HG03135 (cell line): ENCODE results near the gene ABCG2.
"Not testable (repeated sequence)": the region's sequence is repeated elsewhere in the genome, so short reads cannot be mapped to it uniquely, and the experiment has no call there.

ENCODE experiments used
- ATAC-seq: cut with Tn5 transposase; IDR thresholded peaks from one replicate; pipeline ENCODE4 v1.9.1; 2021; ENCODE audit warnings: mild to moderate bottlenecking, moderate library complexity; ENCODE audit not compliant: unreplicated experiment

The ABCG2 gene

DNA sequence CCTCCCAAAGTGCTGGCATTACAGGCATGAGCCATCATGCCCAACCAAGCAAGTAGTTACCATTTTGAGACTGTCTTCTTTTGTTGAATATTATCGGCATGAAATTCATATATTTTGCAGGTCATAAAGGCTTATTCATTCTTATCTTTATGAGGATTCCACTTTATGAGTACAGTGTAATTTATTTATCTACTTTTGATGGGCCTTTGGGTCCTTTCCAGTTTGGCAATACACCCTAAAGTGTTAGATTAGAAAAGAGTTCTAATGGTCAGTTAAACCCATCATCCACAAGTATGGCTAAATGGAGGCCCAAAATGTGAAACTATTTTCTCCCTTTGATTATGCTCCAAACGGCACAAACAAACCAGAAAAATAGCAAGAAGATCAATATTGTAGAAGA is 10.9 kb upstream of the ABCG2 start:
- ATAC-seq: no peak

DNA sequence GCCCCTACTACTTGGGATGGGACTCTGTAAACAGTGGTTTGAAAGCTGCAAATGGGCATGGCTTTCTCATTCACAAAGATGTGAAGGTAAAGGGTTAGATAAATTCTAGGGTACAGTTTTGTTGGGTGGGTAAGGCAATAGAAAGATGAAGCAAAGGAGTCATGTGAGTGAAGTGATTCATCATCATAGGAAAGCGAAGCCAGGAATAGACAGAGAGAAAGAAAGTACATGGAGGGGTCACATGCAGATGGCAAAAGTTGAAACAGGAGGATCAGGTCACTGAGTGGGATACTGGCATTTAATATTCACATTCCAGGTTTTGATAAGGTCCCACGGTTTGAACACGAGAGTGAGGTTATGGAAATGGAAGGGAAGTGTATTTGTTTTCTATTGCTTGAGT is 8.2 kb upstream of the ABCG2 start:
- no peak for ATAC-seq

DNA sequence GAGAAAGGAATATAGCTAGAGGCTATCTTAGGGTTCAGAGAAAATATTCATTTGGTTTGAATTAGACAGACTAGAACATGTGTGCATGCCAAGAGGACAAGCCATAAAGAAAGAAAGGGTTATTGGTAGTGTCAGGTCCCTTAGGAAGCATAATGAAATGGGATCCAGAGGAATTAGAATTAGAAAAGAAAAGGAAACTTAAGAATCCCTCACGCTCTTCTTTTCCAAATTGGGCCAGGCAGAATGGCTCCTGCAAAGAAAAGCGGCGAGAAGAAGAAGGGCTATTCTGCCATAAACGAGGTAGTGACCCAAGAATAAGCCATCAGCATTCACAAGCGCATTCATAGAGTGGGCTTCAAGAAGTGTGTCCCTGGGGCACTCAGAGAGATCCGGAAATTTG is 4.9 kb upstream of the ABCG2 start:
- ATAC-seq: no peak

DNA sequence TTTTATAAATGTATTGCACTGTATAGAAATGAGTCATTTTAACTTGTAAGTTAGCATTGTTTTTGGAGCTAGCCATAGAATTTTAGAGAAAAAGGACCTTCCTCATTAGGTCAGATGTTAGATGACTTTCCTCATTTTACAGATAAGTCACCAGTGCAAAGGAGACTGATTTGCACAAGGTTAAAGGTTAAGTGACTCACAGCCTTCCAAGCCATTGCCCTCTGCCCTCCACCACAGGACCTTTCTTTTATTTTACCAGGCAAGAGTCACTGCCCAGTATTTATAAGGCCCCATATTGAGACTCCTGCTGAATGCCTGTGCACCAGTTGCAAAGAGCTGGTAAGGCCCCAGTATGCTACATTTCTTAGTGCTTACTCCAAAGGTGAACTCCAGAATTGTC is 4.2 kb upstream of the ABCG2 start:
- ATAC-seq: no peak

DNA sequence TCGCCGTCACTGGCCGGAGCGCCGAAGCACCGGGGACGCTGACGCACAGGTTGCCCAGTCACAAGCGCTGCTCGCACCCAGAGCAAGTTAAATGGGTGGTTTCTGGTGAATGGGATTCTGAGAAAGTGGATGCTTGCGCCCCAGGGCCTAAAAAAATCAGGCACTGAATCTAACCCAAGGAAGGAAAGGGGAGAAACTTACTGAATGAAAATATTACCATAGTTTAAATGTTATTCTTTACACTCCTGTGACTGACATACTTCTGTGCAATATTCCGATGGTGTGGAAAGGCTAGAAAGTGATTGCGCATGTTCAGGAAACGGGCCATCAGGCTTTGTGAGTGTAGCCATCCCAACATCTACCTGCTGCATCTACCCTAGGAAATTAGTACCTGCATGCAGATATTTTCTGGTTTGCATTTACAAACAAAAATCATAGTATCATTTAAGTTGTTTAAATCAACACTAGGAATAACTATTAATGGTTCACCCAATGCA is 838 bp upstream of the ABCG2 start:
- no peak for ATAC-seq

DNA sequence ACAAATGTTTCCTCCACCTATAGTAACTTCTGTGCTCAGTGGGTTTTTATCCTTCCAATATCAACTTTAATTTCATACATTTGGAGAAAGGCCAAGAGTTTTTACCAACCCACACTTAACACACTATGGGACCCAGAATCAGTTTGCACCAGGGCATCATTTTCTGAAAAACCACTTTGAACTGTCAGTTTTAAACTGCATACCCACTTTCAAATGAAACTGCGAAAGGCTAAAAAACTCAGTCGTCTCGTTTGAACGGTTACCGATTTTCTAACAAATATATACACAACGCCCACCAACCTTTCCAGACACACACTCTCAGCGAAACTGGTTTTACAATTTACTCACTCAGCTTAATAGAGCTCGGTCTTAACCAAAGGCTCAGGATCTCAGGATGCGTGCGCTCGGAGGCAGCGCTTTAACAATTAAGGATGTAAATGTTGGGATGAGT is 376 bp downstream of the ABCG2 start:
- peak; percentile 61 for ATAC-seq

DNA sequence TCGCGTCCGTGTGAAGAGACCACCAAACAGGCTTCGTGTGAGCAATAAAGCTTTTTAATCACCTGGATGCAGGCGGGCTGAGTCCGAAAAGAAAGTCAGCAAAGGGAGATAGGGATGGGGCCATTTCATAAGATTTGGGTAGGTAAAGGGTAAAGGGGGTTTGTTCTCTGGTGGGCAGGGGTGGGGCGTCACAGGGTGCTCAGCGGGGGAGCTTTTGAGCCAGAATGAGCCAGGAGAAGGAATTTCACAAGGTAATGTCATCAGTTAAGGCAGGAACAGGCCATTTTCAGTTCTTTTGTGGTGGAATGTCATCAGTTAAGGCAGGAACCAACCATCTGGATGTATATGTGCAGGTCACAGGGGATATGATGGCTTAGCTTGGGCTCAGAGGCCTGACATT is 6.1 kb downstream of the ABCG2 start:
- ATAC-seq: not testable (repeated sequence)

DNA sequence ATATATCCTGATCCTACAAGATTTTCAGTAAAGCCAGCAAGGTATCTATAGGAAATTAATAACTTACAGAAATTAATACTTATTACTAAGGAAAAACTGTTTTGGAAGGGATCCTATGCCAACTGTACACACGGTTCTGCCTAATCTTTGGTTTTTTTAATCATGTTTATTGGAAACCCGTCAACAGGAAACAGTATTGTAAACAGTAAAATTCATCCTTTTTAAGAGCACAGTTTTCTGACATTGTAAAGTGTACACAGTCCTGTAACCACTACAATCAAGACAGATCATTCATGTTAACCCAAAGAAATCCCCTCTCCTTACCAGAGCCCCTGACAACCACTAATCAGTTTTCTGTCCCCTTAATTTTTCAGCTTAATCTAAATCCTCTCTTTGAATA is 9.9 kb downstream of the ABCG2 start:
- ATAC-seq: no peak

DNA sequence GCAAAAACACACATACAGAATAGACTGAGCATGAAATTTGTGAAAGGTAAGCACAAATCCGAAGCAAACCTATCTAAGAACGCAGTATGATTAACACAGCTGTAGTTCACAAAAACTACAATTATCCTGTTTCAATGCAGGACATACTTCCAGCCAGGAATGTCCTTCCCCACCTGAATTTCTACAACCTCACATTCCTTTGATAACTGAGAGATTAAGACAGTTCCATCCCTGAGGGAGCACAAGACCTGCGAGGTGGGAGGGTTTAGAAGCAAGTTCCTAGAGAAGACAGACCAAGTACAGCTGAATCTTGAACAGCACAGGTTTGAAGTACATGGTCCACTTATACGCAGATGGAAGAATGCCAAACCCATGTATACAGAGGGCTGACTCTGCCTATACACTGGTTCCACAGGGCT is 10.6 kb downstream of the ABCG2 start:
- ATAC-seq: no peak

DNA sequence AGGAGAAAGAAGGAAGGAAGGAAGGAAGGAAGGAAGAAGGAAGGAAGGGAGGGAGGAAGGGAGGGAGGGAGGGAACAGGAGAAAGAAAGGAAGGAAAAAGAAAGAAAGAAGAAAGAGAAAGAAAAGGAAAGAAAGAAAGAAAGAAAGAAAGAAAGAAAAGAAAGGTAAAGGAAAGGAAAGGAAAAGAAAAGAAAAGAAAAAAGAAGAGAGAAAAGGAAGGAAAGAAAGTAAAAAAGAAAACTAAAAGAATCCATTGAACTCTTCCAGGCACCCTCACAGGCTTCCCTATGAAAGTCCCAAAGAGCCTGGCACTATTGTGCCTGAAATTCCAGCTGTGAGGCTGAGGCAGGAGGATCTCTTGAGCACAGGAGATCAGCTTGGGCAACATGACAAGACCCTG is 11.5 kb downstream of the ABCG2 start:
- ATAC-seq: no peak

DNA sequence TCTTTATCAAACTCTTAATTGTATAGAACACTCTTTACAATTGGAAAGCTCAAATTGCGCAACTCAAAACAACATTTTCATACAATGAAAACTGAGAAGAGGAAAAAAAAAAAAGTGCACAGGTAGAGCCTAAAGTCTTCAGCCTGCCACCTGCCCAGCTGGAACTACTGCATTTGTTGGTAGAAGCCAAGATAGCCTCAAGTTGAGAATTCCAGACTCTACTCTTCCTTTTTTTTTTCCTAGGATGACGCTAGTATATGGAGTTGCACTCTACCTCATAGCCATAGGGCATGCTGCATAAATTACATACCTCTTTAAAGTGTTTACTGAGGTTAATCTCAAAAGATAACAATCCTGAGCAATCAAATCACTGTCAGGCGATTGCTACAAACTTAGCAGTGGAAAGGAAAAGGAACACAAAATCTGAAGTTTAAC is 13.6 kb downstream of the ABCG2 start:
- ATAC-seq: no peak

DNA sequence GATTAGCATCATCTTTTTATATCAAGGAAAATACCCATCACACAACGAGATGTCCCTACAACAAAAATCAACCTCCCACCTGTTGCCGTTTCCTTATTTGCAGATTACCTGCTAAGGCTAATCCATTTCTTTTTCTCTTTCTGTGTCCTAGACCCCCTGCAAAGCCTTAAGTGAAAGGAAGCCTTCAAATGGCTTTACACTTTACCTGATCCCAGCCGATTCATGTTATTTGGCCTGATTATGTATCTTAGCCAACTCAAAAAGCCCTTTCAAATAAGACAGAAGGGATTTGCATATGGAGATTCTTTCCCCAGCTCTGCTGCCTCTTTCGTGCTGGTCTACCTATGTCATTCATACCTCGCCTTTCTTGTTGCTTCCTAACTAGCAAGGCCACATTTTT is 14.4 kb downstream of the ABCG2 start:
- no peak for ATAC-seq

DNA sequence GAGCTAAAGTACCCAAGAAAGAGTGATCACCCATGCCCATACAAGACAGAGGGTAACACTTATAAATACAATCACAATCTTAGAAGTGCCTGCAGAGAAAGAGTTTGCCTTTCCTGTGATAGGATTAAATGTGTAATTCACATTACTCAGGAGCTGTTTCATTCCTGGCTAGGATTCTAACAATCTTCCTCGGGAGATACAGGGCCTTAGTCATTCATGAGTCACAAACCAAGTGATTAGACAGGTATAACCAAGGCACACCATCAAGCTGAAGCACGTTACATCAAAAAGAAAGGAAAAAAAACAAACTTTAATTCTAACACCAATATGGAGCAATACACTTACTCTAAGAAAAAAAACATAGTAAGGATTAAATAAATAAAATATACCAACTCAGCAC is 14.9 kb downstream of the ABCG2 start:
- ATAC-seq: no peak

DNA sequence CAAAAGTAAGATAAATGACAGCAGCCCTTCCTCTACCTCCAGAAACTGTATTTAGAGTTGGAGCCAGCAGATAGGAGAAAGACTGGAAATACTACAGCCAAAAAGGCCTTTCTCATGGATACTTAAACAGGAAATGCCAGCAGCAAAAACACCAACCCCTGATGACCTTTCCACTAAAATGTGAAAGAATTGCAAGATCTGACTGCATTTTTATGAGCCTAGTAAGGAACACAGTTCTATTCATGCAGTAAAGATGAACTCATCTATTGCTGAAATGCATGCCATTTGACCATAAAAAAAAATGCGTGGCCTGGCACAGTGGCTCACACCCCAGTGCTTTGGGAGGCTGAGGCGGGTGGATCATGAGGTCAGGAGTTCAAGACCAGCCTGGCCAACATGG is 19.9 kb downstream of the ABCG2 start:
- ATAC-seq: no peak

DNA sequence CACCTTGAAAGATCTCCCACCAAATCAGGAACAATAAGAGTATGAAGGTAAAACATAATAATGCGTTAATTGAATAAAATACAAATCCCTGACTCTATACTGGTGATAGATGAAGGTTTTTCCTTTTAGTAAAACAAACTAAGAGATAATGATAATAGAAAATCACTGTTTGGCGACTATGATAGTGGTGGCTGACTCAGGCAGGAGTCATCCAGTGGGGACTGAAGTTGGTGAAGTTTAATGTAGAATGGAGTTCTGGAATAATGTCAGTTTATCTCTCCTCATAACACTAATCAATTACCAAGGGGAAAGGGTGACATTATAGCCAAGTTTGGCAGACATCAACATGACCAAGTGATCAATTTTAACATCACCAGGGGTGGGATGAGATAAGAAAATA is 21.3 kb downstream of the ABCG2 start:
- ATAC-seq: no peak

DNA sequence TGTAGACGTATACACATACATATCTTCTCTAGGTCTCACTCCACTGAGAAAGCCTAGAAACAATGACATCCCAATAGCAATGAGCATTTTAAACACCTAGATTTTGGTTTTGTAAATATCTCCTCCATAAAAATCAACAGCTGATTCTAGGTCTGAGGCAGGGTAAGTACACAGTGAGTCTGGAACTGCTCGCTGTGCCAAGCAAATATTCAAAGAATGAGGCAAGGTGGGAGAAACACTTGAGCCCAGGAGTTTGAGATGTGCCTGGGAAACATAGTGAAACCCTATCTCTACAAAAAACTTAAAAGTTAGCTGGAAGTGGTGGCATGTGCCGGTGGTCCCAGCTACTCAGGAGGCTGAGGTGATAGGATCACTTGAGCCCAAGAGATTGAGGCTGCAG is 22.2 kb downstream of the ABCG2 start:
- ATAC-seq: no peak

DNA sequence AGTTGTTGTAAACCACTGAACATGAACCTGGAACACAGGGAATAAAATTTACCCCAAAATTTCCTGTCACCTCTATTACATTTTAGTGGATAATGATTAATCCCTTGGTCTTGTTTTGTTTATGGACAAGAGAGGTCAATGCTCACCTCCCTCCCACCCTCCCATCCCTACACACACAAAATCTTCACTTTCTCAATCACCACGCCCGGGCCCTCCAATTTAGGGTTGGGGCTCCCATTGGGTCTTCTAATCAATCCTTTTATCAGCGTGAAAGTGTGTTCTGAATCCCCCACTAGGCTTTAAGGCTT is 23.1 kb downstream of the ABCG2 start:
- ATAC-seq: no peak

DNA sequence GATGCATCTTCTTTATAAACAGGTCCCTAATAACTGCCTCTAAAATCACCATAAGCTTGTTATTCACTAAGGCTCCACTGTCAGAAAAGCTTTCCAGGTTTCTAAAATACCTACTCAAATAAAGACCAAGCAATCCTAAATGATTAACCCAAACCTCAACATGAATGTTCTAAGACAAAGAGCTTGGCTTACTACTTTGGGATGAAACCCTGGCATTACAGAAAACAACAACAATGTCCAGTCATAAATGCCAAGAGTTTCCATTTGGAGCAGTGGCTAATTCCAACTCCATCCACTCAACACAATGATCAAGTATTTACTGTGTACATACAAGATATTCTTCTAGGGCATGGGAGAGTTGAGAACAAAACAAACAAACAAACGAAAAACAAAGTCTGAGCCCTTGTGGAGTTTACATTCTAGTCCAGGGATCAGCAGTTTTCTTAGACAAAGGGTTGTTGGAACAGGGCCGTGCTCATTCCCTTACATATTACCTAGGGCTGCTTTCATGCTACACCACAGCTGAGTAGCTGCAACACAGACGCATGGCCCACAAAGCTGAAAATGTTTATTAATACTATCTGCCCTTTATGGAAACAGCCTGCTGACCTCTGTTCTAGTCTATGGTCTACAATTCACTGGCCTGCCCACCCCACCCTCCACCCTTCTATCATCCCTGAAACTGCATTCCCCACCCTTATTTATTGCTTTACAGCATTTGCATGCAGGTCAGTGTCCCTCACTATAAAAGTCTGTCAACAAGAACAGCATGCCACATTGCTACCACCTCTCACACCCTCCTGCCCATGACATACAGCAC is 23.7 kb downstream of the ABCG2 start:
- ATAC-seq: no peak

DNA sequence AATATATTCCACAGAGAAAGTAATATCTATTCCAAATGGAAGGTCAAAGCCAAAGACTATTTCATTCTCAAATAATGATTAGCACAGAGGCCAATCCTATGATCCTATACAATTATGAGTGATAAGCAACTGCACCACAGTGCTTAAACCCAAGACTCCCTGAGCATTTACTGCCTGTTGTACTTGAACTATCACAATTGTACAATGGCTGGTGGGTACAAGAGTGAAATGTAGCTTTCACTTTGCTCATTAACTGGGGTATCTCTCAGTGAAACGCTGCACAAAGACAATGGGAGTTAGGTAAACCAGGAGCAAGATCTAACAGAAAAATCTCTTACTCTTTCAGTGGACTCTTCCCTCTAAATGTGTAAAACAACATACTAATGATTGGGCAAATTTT is 24.3 kb downstream of the ABCG2 start:
- ATAC-seq: no peak

DNA sequence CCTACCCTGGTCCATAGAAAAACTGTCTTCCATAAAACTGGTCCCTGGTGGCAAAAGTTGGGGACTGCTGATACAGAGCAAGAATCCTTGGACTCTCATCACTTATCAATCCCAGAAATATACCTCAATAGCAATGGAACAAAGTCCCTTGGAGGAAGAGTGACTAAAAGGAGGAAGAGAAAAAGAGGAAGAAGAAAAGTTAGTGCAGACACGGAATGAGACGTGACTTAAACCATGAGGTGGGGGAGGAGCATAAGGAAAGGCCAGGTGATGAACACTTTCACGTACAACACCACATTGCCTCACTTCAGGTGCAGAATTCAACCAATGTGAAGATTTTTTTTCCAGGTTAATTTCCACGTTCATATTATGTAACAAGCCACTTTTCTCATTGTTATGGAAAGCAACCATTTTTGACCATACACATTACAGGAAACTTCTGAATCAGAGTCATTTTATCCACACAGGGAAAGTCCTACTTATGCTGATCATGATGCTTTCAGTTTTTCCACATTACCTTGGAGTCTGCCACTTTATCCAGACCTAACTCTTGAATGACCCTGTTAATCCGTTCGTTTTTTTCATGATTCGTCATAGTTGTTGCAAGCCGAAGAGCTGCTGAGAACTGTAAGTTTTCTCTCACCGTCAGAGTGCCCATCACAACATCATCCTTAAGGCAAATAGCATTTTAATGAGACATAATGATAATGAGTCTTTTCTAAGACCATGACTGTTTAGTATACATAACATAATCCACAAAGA is 27.7 kb downstream of the ABCG2 start:
- no peak for ATAC-seq

DNA sequence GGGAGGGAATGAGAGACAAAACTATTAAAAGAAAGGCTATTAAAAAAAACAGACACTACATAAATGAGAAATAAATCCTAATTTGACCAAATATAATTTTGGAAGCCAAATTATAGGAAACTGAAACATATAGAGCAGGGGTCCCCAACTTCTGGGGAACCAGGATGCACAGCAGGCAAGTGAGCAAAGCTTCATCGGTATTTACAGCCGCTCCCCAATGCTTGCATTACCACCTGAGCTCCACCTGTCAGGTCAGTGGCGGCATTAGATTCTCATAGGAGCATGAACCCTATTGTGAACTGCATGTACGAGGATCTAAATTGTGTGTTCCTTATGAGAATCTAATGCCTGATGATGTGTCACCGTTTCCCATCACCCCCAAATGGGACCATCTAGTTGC is 28.4 kb downstream of the ABCG2 start:
- no peak for ATAC-seq

DNA sequence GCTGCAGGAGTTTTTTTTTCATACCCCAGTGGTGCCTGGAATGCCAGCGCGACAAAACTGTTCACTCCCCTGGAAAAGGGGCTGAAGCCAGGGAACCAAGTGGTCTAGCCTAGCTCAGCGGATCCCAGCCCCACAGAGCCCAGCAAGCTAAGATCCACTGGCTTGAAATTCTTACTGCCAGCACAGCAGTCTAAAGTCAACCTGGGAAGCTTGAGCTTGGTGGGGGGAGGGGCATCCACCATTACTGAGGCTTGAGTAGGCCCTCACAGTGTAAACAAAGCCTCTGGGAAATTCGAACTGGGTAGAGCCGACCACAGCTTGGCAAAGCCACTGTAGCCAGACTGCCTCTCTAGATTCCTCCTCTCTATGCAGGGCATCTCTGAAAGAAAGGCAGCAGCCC is 36.2 kb downstream of the ABCG2 start:
- not testable (repeated sequence) for ATAC-seq
